Measurements from ENCODE around the gene IL1RAPL2.

Gene IL1RAPL2

DNA sequence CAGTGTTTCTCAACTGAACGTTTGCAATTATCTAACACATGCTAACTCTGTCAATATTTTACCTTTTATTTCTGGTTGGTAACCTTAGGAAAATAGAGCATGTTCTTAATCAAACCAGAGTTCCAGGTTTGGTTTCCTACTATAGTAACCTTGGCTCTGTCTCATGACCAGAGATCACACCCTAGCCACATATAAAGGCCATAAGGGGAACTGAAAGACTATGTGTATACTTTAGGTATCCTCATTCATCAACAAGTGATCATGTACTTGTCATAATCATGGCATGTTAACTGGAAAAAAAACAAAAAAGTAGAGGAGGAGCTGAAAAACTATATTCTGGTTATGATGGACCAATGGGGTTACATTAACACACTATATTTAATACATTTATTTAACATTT lies 352.1 kb downstream of the IL1RAPL2 start:
- Histone ChIP-seq H3K27ac (no peak overlapping the region), H3K9me3 (ENCODE audit: low read depth, low read length) (no peaks in the 10 kb centered on the region), H3K9ac (ENCODE audit: insufficient read length) (no peak overlapping the region), H3K4me3 (no peak overlapping the region), H3K36me3 (ENCODE audit: insufficient read depth, low read length) (no peaks in the 10 kb centered on the region)
- TF ChIP-seq FOXP2 (optimal IDR thresholded peaks at IDR 0.05; ENCODE audit: control extremely low read depth, extremely low read length, insufficient read depth) (no peak), POLR2AphosphoS5 (IDR thresholded peaks at IDR 0.05; ENCODE audit: borderline replicate concordance, low read depth, low read length) (no peak), EZH2 (IDR thresholded peaks at IDR 0.05) (no peak)
- DNase-seq (ENCODE audit: low read depth, low spot score), result no peak

DNA sequence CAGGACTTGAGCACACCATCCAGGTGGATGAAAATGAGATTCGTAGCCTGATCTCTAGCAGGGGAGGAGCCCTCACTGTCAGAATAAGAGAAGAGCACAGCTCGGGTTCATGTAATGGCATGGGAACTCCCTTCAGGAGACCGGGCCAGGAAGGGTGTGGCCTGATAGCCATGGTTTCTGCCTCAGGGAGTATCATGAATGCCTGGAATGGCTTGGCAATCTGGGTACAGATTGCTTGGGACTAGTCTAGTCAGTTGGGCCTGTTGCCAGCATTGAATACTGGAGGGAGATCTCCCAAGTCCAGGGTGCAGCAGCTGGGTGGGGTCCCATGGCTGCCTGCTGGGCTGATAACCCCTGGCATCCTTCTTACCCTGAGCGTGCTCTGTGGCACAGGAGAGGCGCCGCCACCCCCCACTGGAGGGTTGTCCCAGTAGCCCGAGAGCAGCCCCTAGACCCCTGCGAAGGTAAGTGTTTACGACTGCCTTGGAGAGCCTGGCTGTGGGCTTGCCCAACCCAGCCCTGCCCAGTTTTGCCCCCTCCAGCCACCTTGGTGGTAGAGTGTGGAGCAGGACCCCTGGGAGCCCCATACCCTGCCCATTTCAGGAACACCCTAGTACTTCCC lies 355.7 kb downstream of the IL1RAPL2 start:
- no peaks in the 10 kb centered on the region for H3K36me3 ChIP-seq (ENCODE audit: insufficient read depth, low read length)
- no peak overlapping the region for H3K4me3 ChIP-seq
- no peak for DNase-seq (ENCODE audit: low read depth, low spot score)
- no peaks in the 10 kb centered on the region for H3K9me3 ChIP-seq (ENCODE audit: low read depth, low read length)
- no peak overlapping the region for H3K9ac ChIP-seq (ENCODE audit: insufficient read length)
- H3K27ac ChIP-seq, result no peak overlapping the region
- no peak for TF ChIP-seq POLR2AphosphoS5 (IDR thresholded peaks at IDR 0.05; ENCODE audit: borderline replicate concordance, low read depth, low read length)
- TF ChIP-seq FOXP2 (optimal IDR thresholded peaks at IDR 0.05; ENCODE audit: control extremely low read depth, extremely low read length, insufficient read depth), result no peak
- TF ChIP-seq EZH2 (IDR thresholded peaks at IDR 0.05), result no peak

DNA sequence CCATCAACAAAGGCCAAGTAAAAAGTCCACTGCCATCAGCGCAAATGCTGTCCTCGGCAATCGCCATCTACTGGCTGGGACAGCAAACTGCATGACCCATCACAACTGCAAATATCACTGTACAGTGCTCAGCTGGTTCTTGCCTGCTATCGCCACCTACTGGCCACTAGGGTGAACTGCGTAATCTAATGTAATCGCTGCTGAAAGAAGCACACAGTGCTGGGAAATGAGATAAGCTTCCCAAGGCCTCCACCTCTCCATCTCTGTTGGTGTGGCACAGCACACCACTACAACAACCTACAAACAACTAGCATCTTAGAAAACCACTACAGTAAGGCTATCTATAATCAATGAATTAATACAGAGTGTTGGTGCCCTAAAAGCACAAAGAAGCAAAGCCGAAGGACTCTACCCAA lies 356.2 kb downstream of the IL1RAPL2 start:
- H3K9me3 ChIP-seq (ENCODE audit: low read depth, low read length), result no peaks in the 10 kb centered on the region
- no peak overlapping the region for H3K4me3 ChIP-seq
- H3K9ac ChIP-seq (ENCODE audit: insufficient read length), result no peak overlapping the region
- peak; percentile 42 for DNase-seq (ENCODE audit: low read depth, low spot score)
- TF ChIP-seq POLR2AphosphoS5 (IDR thresholded peaks at IDR 0.05; ENCODE audit: borderline replicate concordance, low read depth, low read length) (no peak), EZH2 (IDR thresholded peaks at IDR 0.05) (no peak), FOXP2 (optimal IDR thresholded peaks at IDR 0.05; ENCODE audit: control extremely low read depth, extremely low read length, insufficient read depth) (no peak)
- no peaks in the 10 kb centered on the region for H3K36me3 ChIP-seq (ENCODE audit: insufficient read depth, low read length)
- no peak overlapping the region for H3K27ac ChIP-seq

DNA sequence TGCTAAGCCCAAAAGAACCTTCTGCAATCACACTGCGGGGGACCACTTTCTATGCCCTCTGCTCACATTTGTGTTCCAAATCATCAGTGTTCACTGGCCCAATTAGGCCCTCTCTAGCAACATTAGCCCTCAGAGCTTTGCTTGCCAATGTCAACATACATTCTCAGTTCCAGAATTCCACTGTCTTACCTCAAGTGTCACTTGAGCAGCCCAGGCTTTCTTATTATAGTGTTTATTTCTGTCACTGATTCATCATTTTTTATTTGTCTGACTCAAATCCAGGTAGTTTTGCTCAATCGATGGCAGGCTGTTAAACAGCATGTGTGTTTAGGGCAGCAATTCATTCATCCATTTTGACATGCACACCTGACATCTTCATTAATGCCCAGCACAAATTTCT lies 363.3 kb downstream of the IL1RAPL2 start:
- H3K4me3 ChIP-seq, result no peak overlapping the region
- H3K9ac ChIP-seq (ENCODE audit: insufficient read length), result no peak overlapping the region
- TF ChIP-seq EZH2 (IDR thresholded peaks at IDR 0.05), result no peak
- no peak for TF ChIP-seq FOXP2 (optimal IDR thresholded peaks at IDR 0.05; ENCODE audit: control extremely low read depth, extremely low read length, insufficient read depth)
- TF ChIP-seq POLR2AphosphoS5 (IDR thresholded peaks at IDR 0.05; ENCODE audit: borderline replicate concordance, low read depth, low read length), result no peak
- H3K27ac ChIP-seq, result no peak overlapping the region
- no peaks in the 10 kb centered on the region for H3K36me3 ChIP-seq (ENCODE audit: insufficient read depth, low read length)
- DNase-seq (ENCODE audit: low read depth, low spot score), result no peak
- H3K9me3 ChIP-seq (ENCODE audit: low read depth, low read length), result no peaks in the 10 kb centered on the region

DNA sequence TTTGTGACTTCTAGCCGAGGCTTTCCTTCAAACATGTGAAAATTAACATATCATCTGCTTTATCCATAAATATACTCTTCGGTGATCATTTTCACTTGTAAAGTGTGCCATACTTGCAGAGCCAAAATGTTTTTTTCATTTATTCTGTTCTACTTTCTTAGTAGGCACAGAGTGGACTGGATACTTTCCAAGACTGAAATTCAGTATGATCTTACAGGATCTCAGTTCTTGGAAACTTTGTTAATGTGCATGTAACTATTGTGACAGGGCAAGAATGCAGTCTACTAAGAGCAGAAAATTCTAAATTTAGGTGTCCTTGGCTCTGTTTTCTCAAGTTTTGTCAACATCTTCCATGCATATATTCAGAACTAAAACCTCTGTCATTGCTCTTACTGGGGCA lies 369.6 kb downstream of the IL1RAPL2 start:
- no peak for DNase-seq (ENCODE audit: low read depth, low spot score)
- TF ChIP-seq FOXP2 (optimal IDR thresholded peaks at IDR 0.05; ENCODE audit: control extremely low read depth, extremely low read length, insufficient read depth), result no peak
- no peak for TF ChIP-seq POLR2AphosphoS5 (IDR thresholded peaks at IDR 0.05; ENCODE audit: borderline replicate concordance, low read depth, low read length)
- no peaks in the 10 kb centered on the region for H3K9me3 ChIP-seq (ENCODE audit: low read depth, low read length)

DNA sequence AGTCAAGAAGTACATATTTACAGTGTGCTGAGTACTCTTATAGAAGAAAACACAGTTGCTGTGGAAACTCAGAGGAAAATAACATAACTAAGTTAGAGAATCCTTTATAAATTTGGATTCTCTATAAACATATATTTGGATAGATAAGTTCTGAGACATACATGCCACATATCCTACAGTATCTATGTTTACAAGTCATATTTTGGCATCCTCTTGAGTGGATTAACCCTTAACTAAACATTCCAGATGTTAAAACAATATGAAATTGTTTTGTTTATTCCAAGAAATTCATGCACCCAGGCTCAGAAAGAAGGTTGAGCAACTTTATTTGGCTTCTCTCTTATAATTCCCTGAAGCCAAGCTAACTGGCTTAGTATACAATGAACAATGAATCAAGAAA lies 387.3 kb downstream of the IL1RAPL2 start:
- H3K9ac ChIP-seq (ENCODE audit: insufficient read length), result no peak overlapping the region
- no peak for TF ChIP-seq FOXP2 (optimal IDR thresholded peaks at IDR 0.05; ENCODE audit: control extremely low read depth, extremely low read length, insufficient read depth)
- no peak for TF ChIP-seq EZH2 (IDR thresholded peaks at IDR 0.05)
- no peak for TF ChIP-seq POLR2AphosphoS5 (IDR thresholded peaks at IDR 0.05; ENCODE audit: borderline replicate concordance, low read depth, low read length)
- no peak overlapping the region for H3K27ac ChIP-seq
- no peak overlapping the region for H3K4me3 ChIP-seq
- no peaks in the 10 kb centered on the region for H3K36me3 ChIP-seq (ENCODE audit: insufficient read depth, low read length)
- no peak for DNase-seq (ENCODE audit: low read depth, low spot score)
- H3K9me3 ChIP-seq (ENCODE audit: low read depth, low read length), result no peaks in the 10 kb centered on the region

More for the DNA sequence above, 369.6 kb downstream of the IL1RAPL2 start:
- Histone ChIP-seq H3K36me3 (ENCODE audit: insufficient read depth, low read length) (no peaks in the 10 kb centered on the region), H3K27ac (no peak overlapping the region), H3K4me3 (no peak overlapping the region), H3K9ac (ENCODE audit: insufficient read length) (no peak overlapping the region)

DNA sequence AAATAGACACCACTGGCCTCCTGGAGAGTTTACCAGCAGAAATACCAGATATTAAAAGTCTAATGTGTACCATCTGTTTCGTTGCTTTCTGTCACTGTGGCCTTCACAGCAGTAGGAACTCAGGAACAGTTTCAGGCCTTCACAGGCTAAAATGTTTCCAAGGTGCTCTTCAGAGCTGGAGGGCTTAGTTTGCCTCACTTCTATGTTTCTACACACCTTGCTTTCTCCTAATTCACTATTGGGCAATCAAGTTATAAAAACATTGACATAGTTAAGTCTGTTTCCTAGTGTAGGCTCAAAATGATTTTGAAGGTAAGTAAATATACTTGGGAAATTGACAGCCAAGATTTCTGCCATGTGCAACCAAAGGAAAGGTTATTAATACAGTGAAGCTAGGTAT lies 395.9 kb downstream of the IL1RAPL2 start:
- Histone ChIP-seq H3K27ac (no peak overlapping the region), H3K9me3 (ENCODE audit: low read depth, low read length) (no peaks in the 10 kb centered on the region), H3K36me3 (ENCODE audit: insufficient read depth, low read length) (no peaks in the 10 kb centered on the region), H3K4me3 (no peak overlapping the region), H3K9ac (ENCODE audit: insufficient read length) (no peak overlapping the region)
- no peak for DNase-seq (ENCODE audit: low read depth, low spot score)
- no peak for TF ChIP-seq EZH2 (IDR thresholded peaks at IDR 0.05)
- TF ChIP-seq POLR2AphosphoS5 (IDR thresholded peaks at IDR 0.05; ENCODE audit: borderline replicate concordance, low read depth, low read length), result no peak
- TF ChIP-seq FOXP2 (optimal IDR thresholded peaks at IDR 0.05; ENCODE audit: control extremely low read depth, extremely low read length, insufficient read depth), result no peak

DNA sequence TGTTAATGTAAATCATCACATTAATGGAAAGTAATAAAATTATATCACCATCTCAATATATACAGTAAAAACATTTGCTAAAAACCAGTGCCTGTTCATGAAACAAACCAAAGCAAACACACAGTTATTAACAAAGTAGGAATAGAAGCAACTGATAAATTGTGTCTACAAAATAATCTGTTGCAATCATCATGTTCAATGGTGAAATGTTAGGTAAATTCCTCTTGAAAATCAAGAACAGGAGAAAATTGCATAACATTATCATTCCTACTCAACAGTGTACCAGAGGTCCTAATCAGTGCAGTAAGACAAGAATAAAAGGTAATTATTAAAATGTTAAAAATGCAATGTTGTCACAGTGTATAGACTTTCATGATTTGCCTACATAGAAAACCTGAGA lies 402.2 kb downstream of the IL1RAPL2 start:
- Histone ChIP-seq H3K36me3 (ENCODE audit: insufficient read depth, low read length) (no peaks in the 10 kb centered on the region), H3K4me3 (no peak overlapping the region), H3K27ac (no peak overlapping the region), H3K9ac (ENCODE audit: insufficient read length) (no peak overlapping the region), H3K9me3 (ENCODE audit: low read depth, low read length) (no peaks in the 10 kb centered on the region)
- DNase-seq (ENCODE audit: low read depth, low spot score), result no peak
- TF ChIP-seq POLR2AphosphoS5 (IDR thresholded peaks at IDR 0.05; ENCODE audit: borderline replicate concordance, low read depth, low read length) (no peak), FOXP2 (optimal IDR thresholded peaks at IDR 0.05; ENCODE audit: control extremely low read depth, extremely low read length, insufficient read depth) (no peak), EZH2 (IDR thresholded peaks at IDR 0.05) (no peak)

DNA sequence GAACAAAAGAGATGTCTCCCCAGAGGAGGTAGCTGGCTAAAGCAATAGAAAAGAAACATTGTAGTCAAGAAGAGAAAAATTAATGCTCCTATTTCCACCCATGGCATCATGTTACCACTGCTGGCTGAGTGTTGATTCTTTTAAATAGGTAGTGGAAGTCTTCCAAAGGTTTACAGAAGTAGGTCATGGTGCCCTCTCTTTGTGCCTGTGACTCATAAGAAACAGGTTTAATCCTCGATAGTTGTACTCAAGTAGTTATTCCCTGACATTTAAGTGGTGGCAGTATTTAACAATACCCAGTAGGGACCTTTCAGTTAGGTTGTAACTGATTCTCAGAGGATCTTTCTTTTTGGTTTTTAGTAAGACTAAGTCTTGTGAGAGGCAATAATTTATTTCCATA lies 406.7 kb downstream of the IL1RAPL2 start:
- no peaks in the 10 kb centered on the region for H3K9me3 ChIP-seq (ENCODE audit: low read depth, low read length)
- TF ChIP-seq FOXP2 (optimal IDR thresholded peaks at IDR 0.05; ENCODE audit: control extremely low read depth, extremely low read length, insufficient read depth), result no peak
- no peak for TF ChIP-seq POLR2AphosphoS5 (IDR thresholded peaks at IDR 0.05; ENCODE audit: borderline replicate concordance, low read depth, low read length)
- TF ChIP-seq EZH2 (IDR thresholded peaks at IDR 0.05), result no peak
- H3K4me3 ChIP-seq, result no peak overlapping the region
- H3K36me3 ChIP-seq (ENCODE audit: insufficient read depth, low read length), result no peaks in the 10 kb centered on the region
- DNase-seq (ENCODE audit: low read depth, low spot score), result no peak
- H3K27ac ChIP-seq, result no peak overlapping the region
- H3K9ac ChIP-seq (ENCODE audit: insufficient read length), result no peak overlapping the region
